ENCODE measurements around the gene CENPX. TPM values are rescaled to one million over a fixed set of nuclear protein-coding genes. Genes with fewer than 3 reads are reported as not detected.
A peak's percentile ranks its signal among the peaks of the same experiment; 100 is the strongest.

CENPX gene
- total and polyA plus RNA-seq, 12 donors: 15.8 to 132 (median 23.6) TPM

- intact Hi-C loops (cut with DNase I): no loop called here
- Histone ChIP-seq H3K27ac (peak overlapping the region; percentile 55 to 89 (median 76)), H3K27me3 (no peaks in the 10 kb centered on the region), H3K9me3 (no peaks in the 10 kb centered on the region), H3K4me1 (peaks cover 4 to 25% (median 18%) of the 10 kb centered on the region in 9 donors), H3K36me3 (peaks cover 0 to 51% (median 0%) of the 10 kb centered on the region in 9 donors), H3K4me3 (peak overlapping the region in 6 of 10 donors; percentile 6 to 38 (median 24))
- peak in 6 of 8 donors; percentile 3 to 20 (median 10) for ATAC-seq
- WGBS, 2 donors: 72 to 77% methylated on average over 31 of the region's 31 CpGs
- DNase-seq: no peak
- TF ChIP-seq, protein P1, sequence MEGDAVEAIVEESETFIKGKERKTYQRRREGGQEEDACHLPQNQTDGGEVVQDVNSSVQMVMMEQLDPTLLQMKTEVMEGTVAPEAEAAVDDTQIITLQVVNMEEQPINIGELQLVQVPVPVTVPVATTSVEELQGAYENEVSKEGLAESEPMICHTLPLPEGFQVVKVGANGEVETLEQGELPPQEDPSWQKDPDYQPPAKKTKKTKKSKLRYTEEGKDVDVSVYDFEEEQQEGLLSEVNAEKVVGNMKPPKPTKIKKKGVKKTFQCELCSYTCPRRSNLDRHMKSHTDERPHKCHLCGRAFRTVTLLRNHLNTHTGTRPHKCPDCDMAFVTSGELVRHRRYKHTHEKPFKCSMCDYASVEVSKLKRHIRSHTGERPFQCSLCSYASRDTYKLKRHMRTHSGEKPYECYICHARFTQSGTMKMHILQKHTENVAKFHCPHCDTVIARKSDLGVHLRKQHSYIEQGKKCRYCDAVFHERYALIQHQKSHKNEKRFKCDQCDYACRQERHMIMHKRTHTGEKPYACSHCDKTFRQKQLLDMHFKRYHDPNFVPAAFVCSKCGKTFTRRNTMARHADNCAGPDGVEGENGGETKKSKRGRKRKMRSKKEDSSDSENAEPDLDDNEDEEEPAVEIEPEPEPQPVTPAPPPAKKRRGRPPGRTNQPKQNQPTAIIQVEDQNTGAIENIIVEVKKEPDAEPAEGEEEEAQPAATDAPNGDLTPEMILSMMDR (IDR thresholded peaks at IDR 0.05): no peak
These were observed 30.2 kb downstream of the CENPX start for GRCh38 chr17:81992306-81993102.

DNA sequence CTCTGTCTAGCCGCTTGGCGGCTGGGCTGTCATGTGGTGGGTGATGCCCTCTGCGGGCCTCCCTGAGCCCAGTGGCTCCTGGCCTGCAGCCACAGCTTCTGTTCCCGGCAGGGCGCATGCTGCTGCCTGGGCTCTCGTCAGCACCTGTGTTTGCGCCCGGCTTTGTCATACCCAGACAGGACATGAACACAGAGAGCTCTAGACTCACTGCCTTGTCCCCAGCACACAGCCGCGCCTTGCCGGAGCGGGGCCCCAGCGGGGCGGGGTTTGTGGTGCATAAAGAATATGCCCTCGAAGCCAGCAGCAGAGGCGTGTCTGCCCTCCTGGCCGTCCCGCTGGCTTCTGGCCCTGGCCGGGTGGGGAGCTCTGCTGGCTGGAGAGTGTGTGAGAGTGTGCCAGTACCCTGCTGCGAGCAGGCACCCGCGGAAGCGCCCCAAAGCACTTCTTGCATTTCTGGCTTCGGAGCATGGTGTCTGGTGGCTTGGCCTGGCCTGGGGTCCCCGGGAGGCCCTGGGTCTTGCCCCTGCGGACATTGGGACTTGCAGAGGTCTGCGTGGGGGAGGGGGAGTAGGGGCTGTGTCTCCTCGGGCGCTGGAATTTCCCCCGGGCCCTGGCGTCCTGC lies 30.9 kb downstream of the CENPX start:
- 39 to 41% methylated on average over 31 of the region's 31 CpGs for WGBS, 2 donors
- peak overlapping the region in 6 of 10 donors; percentile 6 to 38 (median 24) for H3K4me3 ChIP-seq
- peak overlapping the region; percentile 55 to 89 (median 76) for H3K27ac ChIP-seq
- H3K36me3 ChIP-seq: peaks cover 0 to 52% (median 0%) of the 10 kb centered on the region in 9 donors
- H3K4me1 ChIP-seq: peaks cover 4 to 25% (median 18%) of the 10 kb centered on the region in 9 donors
- H3K27me3 ChIP-seq: no peaks in the 10 kb centered on the region
- DNase-seq (peak; percentile 73 to 76), ATAC-seq (peak; percentile 84 to 95 (median 90))
- no peaks in the 10 kb centered on the region for H3K9me3 ChIP-seq
- intact Hi-C loops (cut with DNase I): no loop called here
- TF ChIP-seq, protein P1 (IDR thresholded peaks at IDR 0.05): peak in 3 of 9 donors; percentile 6 to 33 (median 22)

GRCh38 chr17:81990836-81991683 lies 31.6 kb downstream of the CENPX start:
- H3K36me3 ChIP-seq: peaks cover 0 to 54% (median 0%) of the 10 kb centered on the region in 9 donors
- intact Hi-C loops (cut with DNase I): no loop called here
- H3K27me3 ChIP-seq: no peaks in the 10 kb centered on the region
- WGBS, 2 donors: 75 to 79% methylated on average over 25 of the region's 25 CpGs
- no peaks in the 10 kb centered on the region for H3K9me3 ChIP-seq
- DNase-seq: no peak
- ATAC-seq: peak in 1 of 8 donors; percentile 25
- TF ChIP-seq, protein P1 (IDR thresholded peaks at IDR 0.05): no peak
- H3K27ac ChIP-seq: peak overlapping the region in 9 of 10 donors; percentile 31 to 89 (median 77)
- H3K4me1 ChIP-seq: peaks cover 4 to 25% (median 18%) of the 10 kb centered on the region in 9 donors
- H3K4me3 ChIP-seq: no peak overlapping the region
